ENCODE results near the gene SORCS3. TPM values are rescaled to one million over a fixed set of nuclear protein-coding genes. Genes with fewer than 3 reads are reported as not detected.

Gene SORCS3
- total RNA-seq, 1 experiment from 2014 or later: not detected

GRCh38 chr10:105121743-105122142 lies 480.7 kb downstream of the SORCS3 start:
- H3K9ac ChIP-seq (ENCODE audit: low read length): no peak overlapping the region
- H3K27me3 ChIP-seq (ENCODE audit: insufficient read depth, low read length): no peaks in the 10 kb centered on the region
- no peak overlapping the region for H3K4me2 ChIP-seq (ENCODE audit: low read length)
- DNase-seq (ENCODE audit: low read depth, low spot score): no peak
- no peaks in the 10 kb centered on the region for H3K9me3 ChIP-seq (ENCODE audit: control insufficient read depth in 1 of 2, insufficient read depth in 1 of 2, low read depth in 1 of 2, low read length in 2 of 2)
- H3K4me1 ChIP-seq (ENCODE audit: control insufficient read depth in 1 of 2, insufficient read depth in 2 of 2, low read length in 2 of 2): no peaks in the 10 kb centered on the region
- no peaks in the 10 kb centered on the region for H3K79me2 ChIP-seq (ENCODE audit: insufficient read depth, low read length)
- H3K4me3 ChIP-seq (replicated peaks in 1 of 2; ENCODE audit: low read depth in 1 of 2, low read length in 2 of 2): no peak overlapping the region
- no peak overlapping the region for H3K27ac ChIP-seq (ENCODE audit: low read depth, low read length)
- no peak overlapping the region for H2AFZ ChIP-seq (ENCODE audit: low read depth, low read length, poor library complexity, severe bottlenecking)
- ChIA-PET RAD21 (ENCODE audit: low non-redundant PET in 1 of 2, low total read pairs in 2 of 2, uncharacterized antibody in 2 of 2, unreplicated experiment in 2 of 2) (no interaction called here), POLR2A (no interaction called here), CTCF (no interaction called here)
- intact Hi-C loops (cut with micrococcal nuclease): no loop called here
- ATAC-seq: no peak
- TF ChIP-seq EGR1 (IDR thresholded peaks at IDR 0.05; ENCODE audit: low read depth) (no peak), TCF7L2 (IDR thresholded peaks at IDR 0.05; ENCODE audit: borderline replicate concordance, extremely low read depth, insufficient read depth, insufficient read length) (no peak), ZFX (IDR thresholded peaks at IDR 0.05) (no peak), RAD21 (IDR thresholded peaks at IDR 0.05; ENCODE audit: low read depth) (no peak), ZBTB33 (IDR thresholded peaks at IDR 0.05; ENCODE audit: extremely low read depth, insufficient replicate concordance, low read length) (no peak), SRF (IDR thresholded peaks at IDR 0.05; ENCODE audit: low read depth) (no peak), JUND (IDR thresholded peaks at IDR 0.05) (no peak), YY1 (IDR thresholded peaks at IDR 0.05; ENCODE audit: extremely low read depth, insufficient replicate concordance, low read depth, low read length) (no peak)
- no peaks in the 10 kb centered on the region for H4K20me1 ChIP-seq (ENCODE audit: insufficient read depth)
- H3K36me3 ChIP-seq (ENCODE audit: control insufficient read depth in 1 of 2, insufficient read depth in 2 of 2, low read length in 2 of 2): no peaks in the 10 kb centered on the region
- BruUV-seq (replicated peaks): no TSS peak
- no peaks in the 10 kb centered on the region for H3K9me2 ChIP-seq (ENCODE audit: insufficient read depth)

- Histone ChIP-seq H2AFZ (ENCODE audit: low read depth, low read length, poor library complexity, severe bottlenecking) (no peak overlapping the region), H4K20me1 (ENCODE audit: insufficient read depth) (no peaks in the 10 kb centered on the region), H3K79me2 (ENCODE audit: insufficient read depth, low read length) (no peaks in the 10 kb centered on the region), H3K9me3 (ENCODE audit: control insufficient read depth in 1 of 2, insufficient read depth in 1 of 2, low read depth in 1 of 2, low read length in 2 of 2) (no peaks in the 10 kb centered on the region), H3K4me2 (ENCODE audit: low read length) (no peak overlapping the region), H3K9me2 (ENCODE audit: insufficient read depth) (no peaks in the 10 kb centered on the region), H3K4me1 (ENCODE audit: control insufficient read depth in 1 of 2, insufficient read depth in 2 of 2, low read length in 2 of 2) (no peaks in the 10 kb centered on the region), H3K36me3 (ENCODE audit: control insufficient read depth in 1 of 2, insufficient read depth in 2 of 2, low read length in 2 of 2) (no peaks in the 10 kb centered on the region), H3K4me3 (replicated peaks in 1 of 2; ENCODE audit: low read depth in 1 of 2, low read length in 2 of 2) (no peak overlapping the region), H3K27me3 (ENCODE audit: insufficient read depth, low read length) (no peaks in the 10 kb centered on the region), H3K27ac (ENCODE audit: low read depth, low read length) (no peak overlapping the region), H3K9ac (ENCODE audit: low read length) (no peak overlapping the region)
- intact Hi-C loops (cut with micrococcal nuclease): no loop called here
- DNase-seq (ENCODE audit: low read depth, low spot score) (no peak), ATAC-seq (no peak)
- ChIA-PET CTCF (no interaction called here), RAD21 (ENCODE audit: low non-redundant PET in 1 of 2, low total read pairs in 2 of 2, uncharacterized antibody in 2 of 2, unreplicated experiment in 2 of 2) (no interaction called here), POLR2A (no interaction called here)
- no TSS peak for BruUV-seq (replicated peaks)
- TF ChIP-seq CTCF (IDR thresholded peaks at IDR 0.05 in 2 of 3, conservative IDR thresholded peaks at IDR 0.05 in 1 of 3; ENCODE audit: borderline replicate concordance in 1 of 3, insufficient read depth in 1 of 3, low read depth in 2 of 3, low read length in 2 of 3) (no peak), CEBPB (IDR thresholded peaks at IDR 0.05; ENCODE audit: low read depth) (no peak), ZNF274 (IDR thresholded peaks at IDR 0.05; ENCODE audit: low read depth, low read length) (no peak), EGR1 (IDR thresholded peaks at IDR 0.05; ENCODE audit: low read depth) (no peak), YY1 (IDR thresholded peaks at IDR 0.05; ENCODE audit: extremely low read depth, insufficient replicate concordance, low read depth, low read length) (no peak), FOSL1 (IDR thresholded peaks at IDR 0.05; ENCODE audit: low read depth) (no peak), MAX (IDR thresholded peaks at IDR 0.05) (no peak), CBX3 (IDR thresholded peaks at IDR 0.05; ENCODE audit: low read depth) (no peak)
These were observed 487.0 kb downstream of the SORCS3 start for GRCh38 chr10:105128111-105128510.
